HEK293 (cell line): ENCODE results near the gene DOCK4.

Experiments
- KLF9 ChIP-seq: fragments of 450-650 bp; formaldehyde crosslinking; IDR thresholded peaks from 2 replicates; pipeline ENCODE4 v1.5.1; 2016; ENCODE audit warnings: missing biosample characterization, missing genetic modification characterization, low read depth
- SCRT1 ChIP-seq: fragments of 450-650 bp; formaldehyde crosslinking; IDR thresholded peaks from 2 replicates; pipeline ENCODE4 v1.5.1; 2016; ENCODE audit warnings: missing biosample characterization, missing genetic modification characterization, borderline replicate concordance
- YY1 ChIP-seq: fragments of 450-650 bp; formaldehyde crosslinking; IDR thresholded peaks from 2 replicates; pipeline ENCODE4 v1.5.1; 2018; ENCODE audit warnings: missing biosample characterization, missing genetic modification characterization
- ZFHX2 ChIP-seq: fragments of 450-650 bp; formaldehyde crosslinking; conservative IDR thresholded peaks from 2 replicates; pipeline ENCODE4 v1.5.1; 2016; ENCODE audit warnings: missing biosample characterization, missing genetic modification characterization
- ZNF792 ChIP-seq: fragments of 450-650 bp; formaldehyde crosslinking; IDR thresholded peaks from 2 replicates; pipeline ENCODE4 v1.5.1; 2016; ENCODE audit warnings: missing biosample characterization, missing genetic modification characterization
- TF ChIP-seq, protein P1 (sequence below): fragments of 450-650 bp; formaldehyde crosslinking; IDR thresholded peaks from 2 replicates; pipeline ENCODE4 v1.5.1; 2016; ENCODE audit warnings: missing biosample characterization, missing genetic modification characterization
- TF ChIP-seq, protein P2 (sequence below): fragments of 450-650 bp; formaldehyde crosslinking; IDR thresholded peaks from 2 replicates; pipeline ENCODE4 v1.5.1; 2017; ENCODE audit warnings: missing biosample characterization, missing genetic modification characterization

DNA sequence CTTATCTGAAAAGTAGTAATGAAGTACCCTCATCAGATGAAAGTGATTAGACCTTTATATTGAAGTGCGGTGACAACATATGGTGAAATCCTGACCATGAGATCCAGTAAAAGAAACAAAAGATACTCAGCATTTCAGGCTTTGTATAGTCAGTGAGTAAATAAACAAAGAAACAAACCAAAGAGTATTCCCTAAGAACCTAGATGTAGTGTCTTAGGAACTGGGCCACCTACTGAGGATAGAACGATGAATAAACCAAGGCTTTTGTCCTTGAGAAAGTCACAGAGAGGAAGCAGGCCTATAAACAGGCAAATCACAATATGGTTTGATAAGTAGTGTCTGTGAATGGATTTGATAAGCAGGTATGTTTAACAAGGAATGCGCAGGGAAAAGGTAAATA is 46.5 kb upstream of the DOCK4 start:
- TF ChIP-seq ZFHX2 (tag by site-specific recombination) (no peak), ZNF792 (tag by site-specific recombination) (no peak), KLF9 (no peak), YY1 (tag by site-specific recombination) (no peak), SCRT1 (no peak)
- TF ChIP-seq, protein P1, sequence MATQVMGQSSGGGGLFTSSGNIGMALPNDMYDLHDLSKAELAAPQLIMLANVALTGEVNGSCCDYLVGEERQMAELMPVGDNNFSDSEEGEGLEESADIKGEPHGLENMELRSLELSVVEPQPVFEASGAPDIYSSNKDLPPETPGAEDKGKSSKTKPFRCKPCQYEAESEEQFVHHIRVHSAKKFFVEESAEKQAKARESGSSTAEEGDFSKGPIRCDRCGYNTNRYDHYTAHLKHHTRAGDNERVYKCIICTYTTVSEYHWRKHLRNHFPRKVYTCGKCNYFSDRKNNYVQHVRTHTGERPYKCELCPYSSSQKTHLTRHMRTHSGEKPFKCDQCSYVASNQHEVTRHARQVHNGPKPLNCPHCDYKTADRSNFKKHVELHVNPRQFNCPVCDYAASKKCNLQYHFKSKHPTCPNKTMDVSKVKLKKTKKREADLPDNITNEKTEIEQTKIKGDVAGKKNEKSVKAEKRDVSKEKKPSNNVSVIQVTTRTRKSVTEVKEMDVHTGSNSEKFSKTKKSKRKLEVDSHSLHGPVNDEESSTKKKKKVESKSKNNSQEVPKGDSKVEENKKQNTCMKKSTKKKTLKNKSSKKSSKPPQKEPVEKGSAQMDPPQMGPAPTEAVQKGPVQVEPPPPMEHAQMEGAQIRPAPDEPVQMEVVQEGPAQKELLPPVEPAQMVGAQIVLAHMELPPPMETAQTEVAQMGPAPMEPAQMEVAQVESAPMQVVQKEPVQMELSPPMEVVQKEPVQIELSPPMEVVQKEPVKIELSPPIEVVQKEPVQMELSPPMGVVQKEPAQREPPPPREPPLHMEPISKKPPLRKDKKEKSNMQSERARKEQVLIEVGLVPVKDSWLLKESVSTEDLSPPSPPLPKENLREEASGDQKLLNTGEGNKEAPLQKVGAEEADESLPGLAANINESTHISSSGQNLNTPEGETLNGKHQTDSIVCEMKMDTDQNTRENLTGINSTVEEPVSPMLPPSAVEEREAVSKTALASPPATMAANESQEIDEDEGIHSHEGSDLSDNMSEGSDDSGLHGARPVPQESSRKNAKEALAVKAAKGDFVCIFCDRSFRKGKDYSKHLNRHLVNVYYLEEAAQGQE (tag by site-specific recombination): no peak
- TF ChIP-seq, protein P2, sequence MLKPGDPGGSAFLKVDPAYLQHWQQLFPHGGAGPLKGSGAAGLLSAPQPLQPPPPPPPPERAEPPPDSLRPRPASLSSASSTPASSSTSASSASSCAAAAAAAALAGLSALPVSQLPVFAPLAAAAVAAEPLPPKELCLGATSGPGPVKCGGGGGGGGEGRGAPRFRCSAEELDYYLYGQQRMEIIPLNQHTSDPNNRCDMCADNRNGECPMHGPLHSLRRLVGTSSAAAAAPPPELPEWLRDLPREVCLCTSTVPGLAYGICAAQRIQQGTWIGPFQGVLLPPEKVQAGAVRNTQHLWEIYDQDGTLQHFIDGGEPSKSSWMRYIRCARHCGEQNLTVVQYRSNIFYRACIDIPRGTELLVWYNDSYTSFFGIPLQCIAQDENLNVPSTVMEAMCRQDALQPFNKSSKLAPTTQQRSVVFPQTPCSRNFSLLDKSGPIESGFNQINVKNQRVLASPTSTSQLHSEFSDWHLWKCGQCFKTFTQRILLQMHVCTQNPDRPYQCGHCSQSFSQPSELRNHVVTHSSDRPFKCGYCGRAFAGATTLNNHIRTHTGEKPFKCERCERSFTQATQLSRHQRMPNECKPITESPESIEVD (tag by site-specific recombination): no peak
